HG02973 (cell line): ENCODE data around the gene CEP44.
"Not testable (repeated sequence)": the region's sequence is repeated elsewhere in the genome, so short reads cannot be mapped to it uniquely, and the experiment has no call there.

Experiments
- ATAC-seq: cut with Tn5 transposase; IDR thresholded peaks from one replicate; pipeline ENCODE4 v1.9.1; 2021; ENCODE audit warnings: moderate library complexity; ENCODE audit not compliant: unreplicated experiment

CEP44 gene

GRCh38 chr4:174320494-174321199 lies 36.9 kb downstream of the CEP44 start:
- ATAC-seq: no peak

- no peak for ATAC-seq
Measured at GRCh38 chr4:174324236-174324635, 40.5 kb downstream of the CEP44 start.

- no peak for ATAC-seq
Measured at GRCh38 chr4:174324725-174325124, 41.0 kb downstream of the CEP44 start.

GRCh38 chr4:174332741-174333493 lies 49.2 kb downstream of the CEP44 start:
- no peak for ATAC-seq

- peak; percentile 97 for ATAC-seq
Measured at GRCh38 chr4:174334628-174335027, 50.9 kb downstream of the CEP44 start.

GRCh38 chr4:174340714-174341113 lies 57.0 kb downstream of the CEP44 start:
- ATAC-seq: no peak

GRCh38 chr4:174349156-174349555 lies 65.4 kb downstream of the CEP44 start:
- ATAC-seq: no peak

GRCh38 chr4:174352061-174352819 lies 68.5 kb downstream of the CEP44 start:
- no peak for ATAC-seq

GRCh38 chr4:174357321-174357720 lies 73.6 kb downstream of the CEP44 start:
- no peak for ATAC-seq

- peak; percentile 48 for ATAC-seq
Measured at GRCh38 chr4:174358410-174358809, 74.7 kb downstream of the CEP44 start.

- peak; percentile 99 for ATAC-seq
Measured at GRCh38 chr4:174358829-174359228, 75.1 kb downstream of the CEP44 start.

- ATAC-seq: no peak
Measured at GRCh38 chr4:174362340-174362739, 78.6 kb downstream of the CEP44 start.

- ATAC-seq: not testable (repeated sequence)
Measured at GRCh38 chr4:174363782-174364181, 80.1 kb downstream of the CEP44 start.

- ATAC-seq: no peak
Measured at GRCh38 chr4:174365018-174365587, 81.4 kb downstream of the CEP44 start.

- ATAC-seq: no peak
Measured at GRCh38 chr4:174369985-174370384, 86.3 kb downstream of the CEP44 start.

GRCh38 chr4:174373821-174374220 lies 90.1 kb downstream of the CEP44 start:
- no peak for ATAC-seq

GRCh38 chr4:174375422-174375821 lies 91.7 kb downstream of the CEP44 start:
- ATAC-seq: no peak

- no peak for ATAC-seq
Measured at GRCh38 chr4:174377613-174378012, 93.9 kb downstream of the CEP44 start.

GRCh38 chr4:174378951-174379350 lies 95.2 kb downstream of the CEP44 start:
- ATAC-seq: no peak

- not testable (repeated sequence) for ATAC-seq
Measured at GRCh38 chr4:174380206-174380605, 96.5 kb downstream of the CEP44 start.

- ATAC-seq: no peak
Measured at GRCh38 chr4:174380699-174381439, 97.2 kb downstream of the CEP44 start.
